ENCODE results near the gene FOXP1. TPM values are rescaled to one million over a fixed set of nuclear protein-coding genes. Genes with fewer than 3 reads are reported as not detected.

The FOXP1 gene
- total RNA-seq, 2 donors from 2014 or later = 42.1 to 50.0 TPM

DNA sequence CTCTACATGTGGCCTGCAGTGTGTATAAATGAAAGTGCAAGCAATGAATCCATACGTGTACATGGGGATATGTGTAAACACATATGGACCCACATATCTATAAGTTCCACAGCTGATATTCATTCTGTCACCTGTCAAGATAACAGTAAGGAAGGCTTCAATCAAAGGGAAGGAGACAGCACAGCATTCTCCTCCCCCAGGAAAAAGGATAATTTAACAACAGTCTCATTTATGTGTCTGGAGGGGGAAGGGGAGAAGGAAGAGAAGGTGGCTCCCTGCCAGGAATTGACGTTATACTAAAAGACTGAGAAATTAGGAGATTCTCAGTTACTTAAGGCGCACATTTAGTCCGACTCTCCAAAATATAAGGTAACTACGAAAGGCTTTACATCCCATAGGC, 345.9 kb downstream of the FOXP1 start:
- no peak for ATAC-seq
- intact Hi-C loops (cut with DNase I) = no loop called here
- no peak for DNase-seq

DNA sequence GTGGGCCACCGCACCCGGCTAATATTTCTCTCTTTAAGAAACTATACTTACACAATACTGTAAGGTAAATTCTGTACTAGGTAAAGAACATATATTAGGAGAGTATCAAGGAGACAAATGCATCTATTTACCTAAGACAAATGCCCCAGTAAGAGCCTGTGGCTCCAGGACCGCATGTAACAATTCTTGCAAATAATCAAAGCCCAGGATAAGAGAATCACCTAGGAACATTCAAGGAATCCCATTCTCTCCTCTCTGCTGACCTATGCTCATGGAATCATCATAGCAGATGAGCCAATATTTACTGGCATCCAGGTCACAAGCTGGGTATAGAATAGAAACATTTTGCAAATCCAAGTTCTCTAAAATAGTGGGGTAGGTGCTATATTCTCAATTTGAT, 347.7 kb downstream of the FOXP1 start:
- DNase-seq (no peak), ATAC-seq (no peak)
- intact Hi-C loops (cut with DNase I) = no loop called here

GRCh38 chr3:71232895-71233294, 350.6 kb downstream of the FOXP1 start:
- DNase-seq (no peak), ATAC-seq (no peak)
- intact Hi-C loops (cut with DNase I) = no loop called here

DNA sequence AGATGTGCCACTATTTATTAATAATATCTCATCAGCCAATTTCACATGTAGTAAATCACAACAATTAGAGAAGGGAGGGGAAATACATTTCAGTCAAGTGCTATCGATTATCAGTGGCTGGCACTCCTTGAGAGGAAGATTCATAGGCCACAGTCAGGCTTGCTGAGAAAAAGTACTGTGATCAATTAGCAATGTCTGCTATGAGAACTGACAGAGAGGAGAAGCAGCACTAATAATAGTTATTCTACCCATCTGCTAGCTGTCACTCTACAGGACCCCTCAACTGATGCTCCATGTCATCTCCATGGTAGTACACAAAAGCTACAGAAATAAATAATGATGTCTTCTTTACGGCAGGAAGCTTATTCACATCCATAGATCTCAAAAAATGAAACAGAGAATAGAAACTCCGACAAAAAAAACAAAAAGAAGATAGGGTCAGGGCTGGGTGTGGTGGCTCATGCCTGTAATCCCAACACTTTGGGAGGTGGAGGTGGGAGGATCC, 351.3 kb downstream of the FOXP1 start:
- no peak for DNase-seq
- intact Hi-C loops (cut with DNase I) = no loop called here
- no peak for ATAC-seq

- DNase-seq = no peak
- intact Hi-C loops (cut with DNase I) = no loop called here
- ATAC-seq = no peak
Measured at GRCh38 chr3:71231680-71232079, 351.8 kb downstream of the FOXP1 start.

DNA sequence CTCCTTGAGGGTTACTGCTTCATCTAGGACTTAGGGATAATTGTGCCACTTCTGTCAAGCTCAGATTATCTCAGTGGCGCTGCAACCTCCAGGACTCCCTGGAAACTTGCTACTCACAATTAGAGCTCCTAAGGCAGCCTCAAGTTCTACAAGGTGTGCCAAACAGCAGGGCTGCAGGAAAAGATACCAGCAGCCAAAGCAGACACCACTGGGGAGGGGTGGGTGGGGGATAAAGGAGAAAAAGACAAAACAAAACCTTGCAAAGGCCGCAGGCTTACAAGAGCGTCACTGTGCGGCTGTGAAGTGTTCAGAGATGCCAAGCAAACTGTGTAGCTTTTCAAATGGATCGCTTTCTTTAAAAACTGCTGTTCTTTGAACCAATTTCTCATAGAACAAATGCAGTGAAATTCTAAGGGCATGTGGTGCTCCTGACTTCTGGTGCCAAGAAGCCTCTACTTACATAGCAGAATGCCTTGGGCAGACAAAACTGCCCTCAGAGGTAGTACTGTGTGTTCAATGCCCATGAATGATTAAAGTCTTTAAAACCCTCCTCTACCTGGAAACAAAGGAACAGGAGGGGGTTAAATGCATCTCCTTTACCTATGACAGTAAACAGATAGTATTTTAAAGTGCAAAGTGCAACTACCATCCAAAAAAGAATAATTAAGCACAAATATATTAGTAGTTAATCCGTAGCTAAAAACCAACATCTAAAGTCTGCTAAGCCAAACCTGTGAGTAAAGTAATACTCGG, 353.4 kb downstream of the FOXP1 start:
- intact Hi-C loops (cut with DNase I) = no loop called here
- DNase-seq (no peak), ATAC-seq (no peak)

DNA sequence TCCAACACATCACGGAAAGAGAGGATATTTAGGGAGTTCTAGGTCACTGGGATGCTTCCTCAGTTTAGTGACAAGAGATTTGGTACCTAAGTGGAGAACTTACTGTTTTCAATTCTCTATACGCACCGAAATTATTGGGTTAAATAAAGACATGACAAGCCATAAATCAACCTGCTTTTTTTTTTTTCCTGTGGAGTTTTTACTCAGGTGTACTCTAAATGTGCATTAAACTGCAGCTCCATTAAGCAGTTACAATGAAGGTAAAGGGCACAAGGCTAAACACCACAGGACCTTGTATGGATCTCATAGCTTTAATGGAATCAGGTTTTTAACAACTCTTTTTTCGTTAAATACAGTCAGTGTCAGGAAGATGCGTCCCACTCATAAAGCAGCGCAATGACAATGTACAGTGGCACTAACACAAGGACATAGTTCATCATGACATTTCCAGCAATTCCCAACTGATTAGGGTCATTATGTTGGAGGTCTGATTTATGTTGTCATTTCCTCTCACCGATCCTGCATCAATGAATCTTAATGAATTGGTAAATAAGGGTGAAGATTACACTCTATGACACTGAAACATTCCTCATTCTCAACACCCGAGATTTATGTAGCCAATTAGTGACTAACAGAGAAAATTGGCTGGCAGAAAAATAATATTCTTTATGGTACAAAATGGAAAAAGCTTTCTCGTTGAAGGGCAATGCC, 355.2 kb downstream of the FOXP1 start:
- intact Hi-C loops (cut with DNase I) = no loop called here
- no peak for ATAC-seq
- no peak for DNase-seq

DNA sequence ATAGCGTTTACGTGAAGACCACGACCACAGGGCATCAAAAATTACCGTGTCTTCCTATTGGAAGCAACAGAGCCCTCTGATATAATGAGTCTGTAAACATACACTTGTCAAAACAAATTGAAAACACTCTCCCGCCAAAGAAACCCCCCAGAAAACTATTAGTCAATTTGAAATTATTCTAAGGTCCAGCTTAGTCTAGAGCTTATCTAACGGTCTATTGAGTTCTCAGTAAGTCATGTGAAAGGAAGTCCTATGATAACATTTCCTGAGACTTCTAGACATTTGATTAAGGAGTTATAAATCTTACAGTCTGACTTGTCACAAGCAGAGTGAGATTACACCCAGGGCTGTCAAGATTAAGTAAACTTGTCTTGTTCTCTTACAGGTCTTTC, 356.3 kb downstream of the FOXP1 start:
- peak in 1 of 2 donors; percentile 3 for ATAC-seq
- intact Hi-C loops (cut with DNase I) = no loop called here
- DNase-seq = no peak

- DNase-seq (peak; percentile 66), ATAC-seq (peak; percentile 86 to 93)
- intact Hi-C loops (cut with DNase I) = no loop called here
Measured at GRCh38 chr3:71226565-71227269, 356.8 kb downstream of the FOXP1 start.

DNA sequence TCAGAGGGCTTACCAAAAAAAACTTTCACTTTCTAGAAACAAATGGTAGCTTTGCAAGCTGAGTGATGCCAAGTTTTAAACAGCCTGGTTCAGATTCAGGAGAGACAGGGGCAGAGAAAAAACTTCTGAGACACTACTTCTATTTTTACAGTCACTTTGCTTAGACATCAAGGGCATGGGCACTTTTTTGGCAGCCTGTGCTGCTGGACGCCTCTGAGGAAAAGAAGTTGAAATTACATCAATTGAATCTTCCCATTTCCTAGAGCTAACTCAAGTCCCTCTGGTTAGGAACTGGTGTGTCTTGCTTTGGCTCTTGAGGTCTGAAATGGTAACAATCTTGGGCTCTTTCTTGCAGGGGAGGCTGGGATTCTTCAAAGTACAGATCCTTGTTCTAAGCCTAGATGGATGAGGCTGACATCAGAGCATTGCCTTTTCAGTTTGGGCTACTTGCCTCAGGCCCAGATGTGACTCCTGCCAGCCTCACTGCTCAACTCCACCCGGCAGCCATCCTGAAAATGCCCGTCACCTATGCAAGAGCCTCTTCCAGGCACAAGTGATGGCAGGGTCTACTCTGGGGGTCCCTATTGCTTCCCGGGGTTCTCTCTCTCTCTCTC, 357.5 kb downstream of the FOXP1 start:
- peak; percentile 43 to 50 for ATAC-seq
- DNase-seq = no peak
- intact Hi-C loops (cut with DNase I) = no loop called here

GRCh38 chr3:71225002-71225684, 358.4 kb downstream of the FOXP1 start:
- DNase-seq (no peak), ATAC-seq (no peak)
- intact Hi-C loops (cut with DNase I) = no loop called here

- ATAC-seq = no peak
Measured at GRCh38 chr3:71219744-71220638, 363.5 kb downstream of the FOXP1 start.

DNA sequence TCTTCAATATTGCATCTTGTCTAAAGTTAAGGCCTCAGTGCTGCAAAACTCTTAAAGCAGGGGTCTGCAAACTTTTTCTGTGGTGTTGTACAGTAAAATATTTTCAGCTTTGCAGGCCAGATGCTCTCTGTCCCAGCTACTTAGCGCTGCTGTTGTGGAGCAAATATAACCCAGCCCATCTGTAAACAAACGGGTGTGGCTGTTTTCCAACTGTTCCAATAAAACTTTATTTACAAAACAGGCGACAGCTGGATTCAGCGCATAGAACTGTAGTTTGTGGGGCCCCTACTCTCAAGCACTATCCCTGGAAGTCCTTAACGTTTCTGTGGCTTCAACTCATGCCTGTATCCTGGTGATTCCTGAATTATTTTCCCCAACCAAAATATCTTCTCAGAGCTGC, 365.0 kb downstream of the FOXP1 start:
- DNase-seq = no peak
- intact Hi-C loops (cut with DNase I) = no loop called here
- ATAC-seq = no peak

More at GRCh38 chr3:71219744-71220638, 363.5 kb downstream of the FOXP1 start:
- intact Hi-C loops (cut with DNase I) = no loop called here
- DNase-seq = no peak

DNA sequence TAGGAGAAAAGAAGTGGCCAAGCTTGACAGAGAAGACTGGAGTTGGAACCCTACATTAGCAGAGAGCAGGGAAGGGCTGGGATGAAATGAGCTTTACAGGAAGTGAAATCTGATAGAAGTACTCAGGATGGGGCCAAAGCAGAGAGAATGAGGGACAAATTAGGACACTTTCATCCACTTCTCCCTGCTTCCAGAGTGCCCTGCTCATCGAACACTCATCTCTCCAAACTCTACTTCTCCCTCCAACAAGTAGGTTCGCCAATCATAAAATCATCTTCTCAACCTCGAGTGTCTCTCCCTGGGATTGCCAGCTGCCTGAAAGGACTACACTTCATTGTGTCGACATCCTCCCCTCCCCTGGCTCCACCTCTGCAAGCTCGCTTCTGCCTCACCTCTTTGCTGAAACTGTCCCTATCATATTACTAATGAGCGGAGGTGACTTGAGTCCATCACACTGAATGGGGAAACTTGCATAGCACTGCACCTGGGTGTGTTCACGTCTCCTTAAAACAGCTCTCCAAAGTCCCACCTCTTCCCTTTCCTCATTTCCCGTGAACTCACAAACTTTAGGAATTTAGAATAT, 365.8 kb downstream of the FOXP1 start:
- ATAC-seq = no peak
- intact Hi-C loops (cut with DNase I) = no loop called here
- no peak for DNase-seq

- DNase-seq (no peak), ATAC-seq (no peak)
- intact Hi-C loops (cut with DNase I) = no loop called here
Measured at GRCh38 chr3:71215351-71215750, 368.2 kb downstream of the FOXP1 start.

DNA sequence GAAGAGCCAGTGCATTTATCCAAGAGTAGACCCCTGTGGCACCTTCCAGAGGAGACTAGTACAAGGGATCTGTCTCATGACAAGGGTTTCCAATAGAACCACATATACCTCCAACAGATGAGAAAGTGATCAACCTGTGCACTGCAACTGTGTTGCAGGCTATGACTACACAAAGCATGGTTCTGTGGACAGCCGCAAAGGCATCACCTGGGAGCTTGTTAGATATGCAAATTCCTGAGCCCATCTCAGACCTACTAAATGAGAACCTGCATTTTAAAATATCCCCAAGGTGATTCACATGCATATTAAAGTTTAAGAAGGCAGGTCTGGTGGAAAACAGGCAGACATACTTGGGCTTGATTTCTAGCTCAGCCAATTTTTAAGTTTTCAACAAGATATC, 368.7 kb downstream of the FOXP1 start:
- intact Hi-C loops (cut with DNase I) = no loop called here
- DNase-seq (no peak), ATAC-seq (no peak)

GRCh38 chr3:71214016-71214415, 369.5 kb downstream of the FOXP1 start:
- intact Hi-C loops (cut with DNase I) = no loop called here
- ATAC-seq (no peak), DNase-seq (no peak)

- DNase-seq (peak; percentile 51), ATAC-seq (peak in 1 of 2 donors; percentile 30)
- intact Hi-C loops (cut with DNase I) = no loop called here
Measured at GRCh38 chr3:71211083-71211482, 372.4 kb downstream of the FOXP1 start.

Data from left cardiac atrium (tissue), 4 donors.